Left ventricle myocardium superior (tissue), 1 donor: ENCODE results near the gene SRSF10. TPM values are rescaled to one million over a fixed set of nuclear protein-coding genes. Genes with fewer than 3 reads are reported as not detected.
A peak's percentile ranks its signal among the peaks of the same experiment; 100 is the strongest.
"Not testable (repeated sequence)": the region's sequence is repeated elsewhere in the genome, so short reads cannot be mapped to it uniquely, and the experiment has no call there.

Experiments used
- ATAC-seq: fragments of 200-7000 bp; cut with Tn5 transposase; one replicate; pipeline ENCODE4 v1.9.1; 2020; ENCODE audit warnings: mild to moderate bottlenecking, moderate library complexity
- DNase-seq: peaks from one replicate; pipeline ENCODE4 v3.0.0-alpha.2; 2020
- intact Hi-C: fragments of 100-400 bp; cut with micrococcal nuclease; formaldehyde crosslinking; loops from one replicate; pipeline ENCODE4 v1.11.0; 2022
- total RNA-seq: library from RNA; stranded (reverse); fragmentation: NEBNext Ultra II Directional; extraction: Animal tissue kit (Norgen Biotek cat#: 25700); gene quantifications from one replicate; pipeline ENCODE4 v1.2.1, GENCODE V29; 2021
- donor health status: DM: no; HTN: yes; CAD: no; lungs with severe emphysema.

Gene SRSF10
- total RNA-seq, 1 donor from 2014 or later = 57.6 TPM

DNA sequence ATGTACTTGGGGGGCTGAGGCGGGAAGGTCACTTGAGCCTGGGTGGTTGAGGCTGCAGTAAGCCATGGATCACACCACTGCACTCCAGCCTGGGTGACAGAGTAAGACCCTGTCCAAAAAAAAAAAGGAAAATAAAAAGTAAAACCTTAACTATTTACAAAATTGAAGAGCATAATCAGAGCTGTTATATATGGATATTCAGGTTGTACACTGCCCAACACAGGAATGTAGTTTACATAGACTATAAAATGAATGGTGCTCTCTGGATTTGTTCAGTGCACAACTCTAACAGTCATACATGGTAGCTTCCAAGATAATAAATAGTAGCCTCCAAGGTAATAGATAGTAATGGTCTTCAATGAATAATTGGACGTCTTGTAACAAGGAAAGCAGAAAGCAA, 22.6 kb upstream of the SRSF10 start:
- ATAC-seq (no peak), DNase-seq (no peak)
- intact Hi-C loops = no loop called here

DNA sequence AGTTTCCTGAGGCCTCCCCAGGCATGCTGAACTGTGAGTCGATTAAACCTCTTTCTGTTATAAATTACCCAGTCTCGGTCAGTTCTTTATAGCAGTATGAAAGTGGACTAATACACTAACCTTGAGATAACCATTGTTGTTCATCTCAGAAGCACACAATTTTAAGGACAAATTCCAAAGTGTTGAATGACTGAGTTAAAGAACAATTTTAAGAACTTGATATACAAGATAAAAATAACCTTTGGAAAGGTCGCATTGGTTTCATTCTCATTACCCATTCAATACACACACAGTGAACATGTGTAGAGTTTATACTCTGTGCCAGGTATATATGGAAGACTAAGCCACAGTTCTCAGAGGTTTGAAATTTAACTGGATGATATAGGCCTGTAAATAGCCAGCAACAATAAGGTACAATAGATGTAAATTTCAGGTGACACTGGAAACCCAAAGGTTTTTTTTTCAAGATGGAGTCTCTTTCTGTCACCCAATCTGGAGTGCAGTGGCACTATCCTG, 19.1 kb upstream of the SRSF10 start:
- DNase-seq (no peak), ATAC-seq (no peak)
- intact Hi-C loops = no loop called here

DNA sequence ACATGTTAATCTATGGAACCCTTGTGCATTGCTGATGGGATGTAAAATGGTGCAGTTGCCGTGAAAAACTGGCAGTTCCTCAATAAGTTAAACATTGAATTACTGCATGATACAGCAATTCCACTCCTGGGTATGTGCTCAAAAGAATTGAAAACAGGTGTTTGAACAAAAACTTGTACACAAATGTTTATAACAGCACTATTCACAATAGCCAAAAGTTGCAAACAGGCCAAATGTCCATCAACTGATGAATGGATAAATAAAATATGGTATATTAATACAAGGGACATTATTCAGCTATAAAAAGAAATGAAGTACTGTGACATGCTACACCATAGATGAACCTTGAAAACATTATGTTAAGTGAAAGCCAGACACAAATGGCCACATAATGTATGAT, 17.7 kb upstream of the SRSF10 start:
- DNase-seq (no peak), ATAC-seq (no peak)
- intact Hi-C loops = no loop called here

DNA sequence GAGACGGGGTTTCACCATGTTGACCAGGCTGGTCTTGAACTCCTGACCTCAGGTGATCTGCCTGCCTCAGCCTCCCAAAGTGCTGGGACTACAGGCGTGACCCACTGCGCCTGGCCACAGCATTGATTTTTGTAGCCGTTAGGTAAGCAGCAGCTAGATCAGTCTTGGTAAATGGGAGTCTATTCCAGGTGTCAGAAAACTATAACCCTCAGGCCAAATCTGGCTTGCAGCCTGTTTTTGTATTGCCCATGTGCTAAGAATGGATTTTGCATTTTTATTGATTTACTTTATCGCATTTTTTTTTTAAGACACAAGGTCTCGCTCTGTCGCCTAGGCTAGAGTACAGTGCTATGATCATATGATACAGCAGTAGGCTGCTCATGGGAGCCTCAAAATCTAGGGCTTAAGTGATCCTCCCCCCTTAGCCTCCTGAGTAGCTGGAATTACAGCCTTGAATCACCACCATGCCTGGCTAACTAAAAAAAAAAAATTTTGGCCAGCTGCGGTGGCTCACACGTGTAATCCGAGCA, 16.6 kb upstream of the SRSF10 start:
- DNase-seq (no peak), ATAC-seq (no peak)
- intact Hi-C loops = no loop called here

DNA sequence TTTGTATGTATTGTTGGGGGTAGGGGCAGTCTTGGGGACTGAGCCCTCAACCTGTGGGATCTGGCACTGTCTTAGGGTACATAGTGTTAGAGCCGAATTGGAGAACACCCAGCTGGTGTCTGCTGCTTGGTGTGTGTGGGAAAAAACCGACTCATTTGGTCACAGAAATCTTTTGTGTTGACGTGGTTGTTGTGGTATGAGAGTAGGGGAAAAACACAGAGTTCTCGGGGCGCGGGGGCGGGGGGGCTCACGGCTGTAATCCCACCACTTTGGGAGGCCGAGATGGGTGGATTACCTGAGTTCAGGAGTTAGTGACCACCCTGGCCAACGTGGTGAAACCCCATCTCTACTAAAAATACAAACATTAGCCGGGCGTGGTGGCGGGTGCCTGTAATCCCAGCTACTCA, 15.3 kb upstream of the SRSF10 start:
- no peak for ATAC-seq
- intact Hi-C loops = no loop called here
- DNase-seq = no peak

DNA sequence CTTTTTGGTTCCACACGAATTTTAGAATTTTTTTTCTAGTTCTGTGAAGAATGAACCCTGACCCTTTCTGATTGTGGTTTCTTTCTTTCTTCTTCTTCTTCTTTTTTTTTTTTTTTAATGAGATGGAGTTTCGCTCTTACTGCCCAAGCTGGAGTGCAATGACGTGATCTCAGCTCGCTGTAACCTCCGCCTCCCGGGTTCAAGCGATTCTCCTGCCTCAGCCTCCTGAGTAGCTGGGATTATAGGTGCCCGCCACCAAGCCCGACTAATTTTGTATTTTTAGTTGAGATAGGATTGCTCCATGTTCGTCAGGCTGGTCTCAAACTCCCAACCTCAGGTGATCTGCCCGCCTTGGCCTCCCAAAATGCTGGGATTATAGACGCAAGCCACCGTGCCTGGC, 11.9 kb upstream of the SRSF10 start:
- ATAC-seq, intact Hi-C loops, DNase-seq: not testable (repeated sequence)

DNA sequence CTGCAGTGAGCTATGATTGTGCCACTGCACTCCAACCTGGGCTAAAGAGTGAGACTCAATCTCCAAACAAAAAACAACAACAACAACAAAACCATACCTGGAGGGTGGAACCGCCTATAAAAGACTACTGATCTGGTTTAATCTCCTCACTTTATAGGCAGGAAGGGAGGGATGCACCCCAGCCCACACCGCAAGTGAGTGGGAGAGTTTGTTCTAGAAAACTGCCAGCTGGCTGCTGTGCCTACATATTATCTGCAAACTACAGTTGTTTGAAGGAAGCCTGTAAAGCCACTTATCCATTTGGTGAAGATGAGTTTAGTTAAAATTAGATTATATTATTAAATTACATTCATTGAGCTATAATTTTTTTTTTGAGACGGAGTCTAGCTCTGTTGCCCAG, 9.1 kb upstream of the SRSF10 start:
- DNase-seq = no peak
- intact Hi-C loops = no loop called here
- no peak for ATAC-seq

DNA sequence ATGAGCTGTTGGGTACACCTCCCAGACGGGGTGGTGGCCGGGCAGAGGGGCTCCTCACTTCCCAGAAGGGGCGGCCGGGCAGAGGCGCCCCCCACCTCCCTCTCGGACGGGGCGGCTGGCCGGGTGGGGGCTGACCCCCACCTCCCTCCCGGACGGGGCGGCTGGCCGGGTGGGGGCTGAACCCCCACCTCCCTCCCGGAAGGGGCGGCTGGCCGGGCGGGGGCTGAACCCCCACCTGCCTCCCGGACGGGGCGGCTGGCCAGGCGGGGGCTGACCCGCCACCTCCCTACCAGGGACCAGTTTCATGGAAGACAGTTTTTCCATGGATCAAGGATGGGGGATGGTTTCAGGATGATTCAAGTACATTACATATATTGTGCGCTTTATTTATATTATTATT, 6.9 kb upstream of the SRSF10 start:
- ATAC-seq, intact Hi-C loops, DNase-seq: not testable (repeated sequence)

DNA sequence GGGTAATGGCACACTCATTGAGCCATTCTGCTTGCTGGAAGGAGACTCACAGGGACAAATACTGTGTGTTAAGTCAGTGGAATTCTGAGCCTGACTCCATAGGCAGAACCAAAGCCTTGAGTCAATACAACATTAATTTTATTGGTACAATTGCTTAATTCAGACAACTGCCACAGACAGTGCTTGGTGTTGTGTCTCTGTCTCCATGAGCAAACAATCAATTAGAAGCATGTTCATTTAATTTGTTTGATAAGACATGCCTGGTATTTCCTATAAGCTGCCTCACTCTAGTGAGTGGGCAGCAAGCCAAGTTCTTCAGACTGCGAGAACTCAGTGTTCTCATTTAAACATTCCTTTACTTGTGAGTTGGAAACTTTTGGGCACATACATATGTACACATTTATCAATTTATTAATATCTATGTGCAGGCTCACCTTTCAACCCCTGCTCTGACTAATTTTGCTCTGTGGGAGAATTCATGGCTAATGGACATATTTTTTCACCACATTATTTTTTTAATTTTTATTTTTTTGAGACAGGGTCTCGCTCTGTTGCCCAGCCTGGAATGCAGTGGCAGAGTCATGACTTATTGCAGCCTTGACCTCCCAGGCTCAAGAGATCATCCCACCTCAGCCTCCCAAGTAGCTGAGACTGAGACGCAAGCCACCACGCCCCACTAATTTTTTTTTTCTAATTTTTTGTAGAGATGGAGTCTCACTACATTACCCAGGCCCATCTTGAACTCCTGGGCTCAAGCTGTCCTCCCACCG, 4.5 kb upstream of the SRSF10 start:
- intact Hi-C loops = no loop called here

DNA sequence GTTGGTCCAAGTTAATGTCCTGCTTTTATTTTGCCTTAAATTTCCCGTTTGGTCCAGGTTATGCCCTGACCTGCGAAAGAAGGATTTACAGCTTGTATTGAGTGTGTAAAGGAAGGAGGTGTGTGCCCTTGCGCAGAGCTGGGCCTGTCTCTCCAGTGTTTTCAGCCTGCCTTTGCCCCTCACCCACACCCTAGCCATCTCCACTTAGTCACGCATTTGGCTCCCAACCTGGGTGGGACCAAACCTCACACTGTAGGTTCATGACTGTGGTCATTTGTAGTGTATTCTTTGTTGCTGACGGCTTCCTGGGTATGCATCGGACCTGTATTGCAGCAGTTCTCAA, 572 bp upstream of the SRSF10 start:
- DNase-seq (no peak), ATAC-seq (peak; percentile 10)
- intact Hi-C loops = no loop called here

More for the DNA sequence above, 4.5 kb upstream of the SRSF10 start:
- DNase-seq (no peak), ATAC-seq (no peak)

DNA sequence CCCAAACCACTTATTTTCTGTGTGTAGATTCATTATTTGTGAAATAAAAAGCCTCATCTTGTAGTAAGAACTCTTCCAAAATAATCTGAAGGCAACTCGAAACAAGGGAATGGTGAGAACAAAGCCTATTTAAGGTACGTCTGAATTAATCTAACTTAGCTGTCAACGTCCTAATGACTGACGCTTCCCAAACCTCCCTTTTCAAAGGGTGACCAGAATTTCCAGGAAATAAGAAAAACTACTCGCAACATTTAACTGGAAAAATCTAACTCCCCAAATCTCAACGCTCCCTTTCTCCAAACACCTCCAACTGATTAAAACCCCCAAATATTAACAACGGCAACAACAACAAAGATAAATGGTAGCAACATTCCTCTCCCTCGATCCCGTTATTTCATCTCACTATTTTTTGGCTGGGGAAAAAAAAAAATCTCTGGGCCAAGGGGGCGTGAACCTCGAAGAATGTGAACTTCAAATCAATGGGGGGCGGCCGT, 693 bp downstream of the SRSF10 start:
- no peak for DNase-seq
- intact Hi-C loops = no loop called here
- ATAC-seq = no peak

DNA sequence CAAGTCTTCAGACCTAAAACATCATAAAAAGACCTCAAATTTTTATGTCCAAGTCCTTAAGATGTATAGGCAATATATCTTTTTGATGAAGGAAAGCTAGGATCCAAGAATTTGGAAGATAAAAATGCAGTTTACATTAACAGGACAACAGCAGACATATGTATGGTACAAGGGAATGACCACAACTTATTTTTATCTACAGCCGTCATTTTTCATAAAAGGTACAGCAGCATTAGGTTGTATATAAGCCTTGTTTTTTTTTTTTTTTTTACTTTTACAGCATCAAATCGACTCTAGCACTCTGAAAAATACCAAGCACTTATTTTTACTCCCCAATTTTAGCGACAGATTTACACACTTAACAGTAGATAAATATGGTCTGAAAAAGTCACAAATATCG, 1.3 kb downstream of the SRSF10 start:
- no peak for ATAC-seq
- DNase-seq = no peak
- intact Hi-C loops = no loop called here

DNA sequence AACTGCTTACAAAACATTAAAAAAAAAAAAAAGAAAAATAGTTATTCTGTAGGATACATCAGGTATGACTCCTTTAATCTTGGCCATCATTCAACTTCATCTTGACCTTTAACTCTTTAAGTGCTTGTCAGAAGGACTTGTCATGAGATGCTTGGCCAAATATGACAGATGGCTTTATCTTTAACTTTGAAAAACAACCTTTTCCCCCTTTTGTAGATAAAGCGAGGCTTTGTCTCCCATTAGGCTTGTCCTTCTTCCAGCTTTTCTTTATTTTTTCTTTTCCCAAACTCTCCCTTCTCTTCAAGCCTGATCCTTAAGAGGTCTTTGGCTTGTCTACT, 2.3 kb downstream of the SRSF10 start:
- ATAC-seq (no peak), DNase-seq (no peak)
- intact Hi-C loops = no loop called here

DNA sequence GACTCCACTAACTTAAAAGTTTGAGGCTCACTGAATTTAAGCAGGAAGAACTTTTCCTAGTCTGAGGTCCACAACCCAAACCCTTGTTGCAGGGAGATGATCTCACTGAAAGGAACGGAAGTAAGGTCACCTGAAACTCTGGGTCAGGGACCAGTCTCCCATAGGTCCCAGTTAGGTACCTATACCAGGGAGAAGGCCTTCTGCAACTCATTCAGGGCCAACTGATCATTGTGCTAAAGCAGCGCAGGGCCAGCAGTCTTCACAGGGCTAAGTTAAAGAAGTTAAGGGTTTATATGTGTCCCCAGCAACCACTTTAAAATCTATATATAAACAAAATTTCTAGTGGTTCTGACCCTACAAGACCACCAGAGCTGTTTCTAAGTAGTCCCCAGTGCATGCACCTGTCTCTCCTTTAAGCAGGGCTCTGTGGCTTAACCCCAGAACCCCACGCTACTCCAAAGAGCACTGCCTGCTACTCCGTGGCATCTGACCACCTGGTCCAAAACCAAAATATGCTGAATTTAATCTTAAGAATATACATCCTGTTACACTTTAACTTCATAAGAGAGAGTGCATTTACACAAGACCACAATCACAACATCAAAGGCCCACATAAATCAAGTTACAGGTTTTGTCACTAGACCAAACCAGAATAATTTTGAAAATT, 2.8 kb downstream of the SRSF10 start:
- ATAC-seq (no peak), DNase-seq (no peak)
- intact Hi-C loops = no loop called here

DNA sequence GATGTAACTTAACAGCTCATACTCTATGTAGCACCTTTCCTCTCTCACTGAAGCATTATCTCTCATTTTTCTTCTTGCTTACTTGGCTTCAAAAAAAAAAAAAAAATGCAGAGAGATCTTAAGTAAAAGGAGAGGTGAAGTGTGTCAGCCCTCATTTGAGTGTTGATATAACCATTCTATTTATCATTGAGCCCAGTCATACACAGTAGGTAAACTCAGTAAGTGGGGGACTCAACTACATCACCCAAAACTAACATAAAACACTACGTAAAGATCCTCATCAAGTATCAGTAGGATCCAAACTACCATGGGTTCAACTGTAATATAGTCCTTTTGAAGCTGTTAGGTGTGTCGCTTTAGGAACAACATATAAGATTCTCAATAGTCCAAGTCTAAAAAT, 12.3 kb downstream of the SRSF10 start:
- intact Hi-C loops = no loop called here
- ATAC-seq (no peak), DNase-seq (no peak)

DNA sequence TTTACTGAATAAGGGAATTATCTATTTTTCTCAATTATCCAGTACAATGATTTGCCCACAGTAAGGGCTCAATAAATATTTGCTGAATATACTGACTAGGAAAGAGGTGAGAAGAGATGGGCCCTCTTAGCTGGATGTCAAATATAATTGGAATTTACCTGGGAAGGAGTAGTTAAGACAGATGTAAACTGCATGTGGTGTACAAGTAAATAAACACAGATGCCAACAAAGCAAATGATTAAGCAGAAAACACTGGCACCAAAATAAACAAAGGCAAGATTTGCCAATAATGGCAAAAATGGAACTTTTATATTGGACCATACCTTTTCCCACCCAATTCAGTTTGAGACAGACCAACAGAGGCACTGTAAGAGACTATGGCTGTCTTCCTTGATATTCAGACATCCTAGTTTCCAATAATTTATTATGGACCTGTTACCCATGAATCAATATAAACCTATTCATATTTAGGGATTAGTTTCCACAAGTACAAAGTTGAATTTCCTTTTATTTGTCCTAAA, 13.1 kb downstream of the SRSF10 start:
- intact Hi-C loops = no loop called here
- ATAC-seq = no peak

DNA sequence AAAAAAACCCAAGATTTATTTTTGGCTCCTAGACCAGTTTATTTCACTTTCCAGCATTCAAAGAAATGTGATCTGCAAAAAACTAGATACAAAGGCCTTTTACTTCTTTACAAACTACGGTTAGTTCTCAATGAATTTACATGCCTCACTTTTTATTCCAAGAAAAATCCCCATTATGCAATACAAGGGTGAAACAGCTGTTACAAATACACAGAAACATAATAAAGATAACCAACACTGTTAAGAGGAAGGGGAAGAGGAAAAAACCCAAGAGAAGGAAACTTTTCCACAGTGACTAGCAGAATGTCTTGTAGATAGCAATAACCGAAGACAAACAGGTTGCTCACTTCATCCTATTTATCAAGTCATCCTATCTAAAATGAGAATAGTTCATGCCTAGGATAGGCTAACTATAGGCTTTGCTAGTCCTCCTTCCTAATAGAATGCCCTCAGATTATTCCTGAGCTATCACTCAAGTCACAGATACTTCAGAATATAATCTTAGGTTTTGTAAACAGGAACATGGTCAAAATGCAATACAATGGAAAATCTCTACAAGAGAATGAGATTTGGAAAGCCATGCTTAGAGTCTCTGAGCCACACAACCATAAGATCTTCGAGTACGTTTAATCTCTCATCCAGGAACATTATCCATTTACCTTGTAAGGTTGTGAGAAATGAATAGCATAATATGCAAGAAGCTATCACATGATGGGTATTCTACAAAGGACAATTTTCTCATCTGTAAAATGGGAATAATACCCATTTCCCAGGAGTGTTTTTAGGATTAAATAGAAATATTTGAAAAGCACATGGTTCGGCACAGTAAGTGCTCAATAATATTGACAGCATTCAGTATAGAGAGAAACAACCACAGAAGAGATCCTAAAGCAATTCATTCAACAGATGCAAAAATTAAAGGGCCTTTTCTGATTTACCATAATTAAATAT, 15.1 kb downstream of the SRSF10 start:
- intact Hi-C loops = no loop called here
- DNase-seq = no peak
- ATAC-seq = no peak

More for the DNA sequence above, 13.1 kb downstream of the SRSF10 start:
- no peak for DNase-seq

DNA sequence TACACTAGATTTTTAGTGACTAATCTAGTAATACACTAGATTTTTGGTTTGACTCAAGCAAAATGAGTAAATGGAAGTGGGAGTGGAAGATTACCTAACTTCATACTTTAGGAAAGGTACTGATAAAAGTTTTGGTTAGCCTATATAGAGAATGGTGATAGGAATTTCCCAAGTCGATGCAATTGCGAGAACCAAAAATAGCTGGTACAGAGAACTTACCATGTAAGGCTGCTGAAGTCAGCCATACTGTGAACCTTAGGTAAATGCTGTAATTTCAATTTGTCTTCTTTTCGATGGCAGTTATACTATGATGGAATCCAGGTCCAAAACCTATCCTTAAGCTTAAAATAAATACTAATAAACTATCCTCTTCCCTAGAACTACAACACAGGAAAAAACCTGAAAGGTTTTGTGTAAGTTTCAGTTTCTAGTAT, 15.9 kb downstream of the SRSF10 start:
- no peak for ATAC-seq
- no peak for DNase-seq
- intact Hi-C loops = no loop called here

DNA sequence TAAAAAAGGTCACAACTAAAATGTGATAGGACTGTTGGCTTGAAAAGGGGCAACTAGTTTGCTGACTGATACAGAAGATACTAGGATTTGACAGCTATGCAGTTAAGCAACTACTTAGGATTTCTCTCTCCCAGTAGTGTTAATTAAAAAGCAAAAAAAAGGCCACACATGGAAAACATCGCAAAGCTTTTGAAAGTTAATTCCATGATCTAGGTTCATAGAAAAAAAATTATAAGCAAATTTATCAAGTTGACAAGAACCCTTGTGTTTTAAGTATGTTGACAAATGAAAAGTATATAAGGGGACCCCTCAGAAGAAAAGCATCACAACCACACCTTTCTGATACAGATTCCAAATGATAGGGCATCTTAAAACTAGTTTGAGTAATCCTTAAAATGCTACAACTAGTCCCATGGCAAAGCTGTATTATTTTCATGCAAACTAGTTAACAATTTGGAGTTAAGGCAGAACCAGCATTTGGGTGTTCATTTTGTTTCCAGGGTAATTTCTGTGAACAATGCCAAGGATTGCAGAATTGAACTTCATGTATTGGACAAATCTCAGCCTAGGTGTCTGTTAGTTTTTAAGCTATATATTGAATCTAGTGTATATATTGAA, 16.4 kb downstream of the SRSF10 start:
- intact Hi-C loops = no loop called here
- DNase-seq = no peak
- no peak for ATAC-seq
